Mesendoderm (in vitro differentiated cells): ENCODE results near the gene ZNF330.

Experiments used
- DNase-seq: peaks from one replicate; pipeline ENCODE4 v3.0.0; 2013
- H2AK5ac ChIP-seq: 2 replicates; pipeline ENCODE4 v1.6.1; 2013; ENCODE audit warnings: low read length, inconsistent platforms
- H2BK120ac ChIP-seq: 2 replicates; pipeline ENCODE4 v1.6.1; 2013; ENCODE audit warnings: low read depth, mild to moderate bottlenecking, low read length, moderate library complexity, mixed read lengths
- H2BK15ac ChIP-seq: replicated peaks from 2 replicates; pipeline ENCODE4 v1.6.1; 2013; ENCODE audit warnings: low read depth, mild to moderate bottlenecking, moderate library complexity
- H2BK5ac ChIP-seq: 2 replicates; pipeline ENCODE4 v1.6.1; 2013; ENCODE audit warnings: low read length, inconsistent platforms
- H3K18ac ChIP-seq: 2 replicates; pipeline ENCODE4 v1.6.1; 2013; ENCODE audit warnings: mild to moderate bottlenecking, low read length, mixed read lengths
- H3K23ac ChIP-seq: one replicate; pipeline ENCODE4 v1.6.1; 2013; ENCODE audit warnings: low read length
- H3K27ac ChIP-seq: 2 replicates; pipeline ENCODE4 v1.5.1; 2013; ENCODE audit warnings: low read depth, mild to moderate bottlenecking, inconsistent platforms, low read length, moderate library complexity
- H3K27me3 ChIP-seq: 2 replicates; pipeline ENCODE4 v1.6.1; 2013; ENCODE audit warnings: low read length, control low read depth, mild to moderate bottlenecking, inconsistent platforms; ENCODE audit not compliant: insufficient read depth, poor library complexity
- H3K36me3 ChIP-seq: 2 replicates; pipeline ENCODE4 v1.6.1; 2013; ENCODE audit warnings: low read length, inconsistent platforms; ENCODE audit not compliant: control insufficient read depth, insufficient read depth
- H3K4ac ChIP-seq: one replicate; pipeline ENCODE4 v1.6.1; 2013; ENCODE audit warnings: low read depth, mild to moderate bottlenecking, low read length, moderate library complexity
- H3K4me1 ChIP-seq: 2 replicates; pipeline ENCODE4 v1.6.1; 2013; ENCODE audit warnings: low read depth, low read length, inconsistent platforms; ENCODE audit not compliant: control insufficient read depth
- H3K4me2 ChIP-seq: 2 replicates; pipeline ENCODE4 v1.6.1; 2013; ENCODE audit warnings: low read length
- H3K4me3 ChIP-seq: 2 replicates; pipeline ENCODE4 v1.5.1; 2013; ENCODE audit warnings: mild to moderate bottlenecking, low read length
- H3K56ac ChIP-seq: one replicate; pipeline ENCODE4 v1.6.1; 2013; ENCODE audit warnings: low read length
- H3K79me1 ChIP-seq: 2 replicates; pipeline ENCODE4 v1.6.1; 2013; ENCODE audit warnings: low read length, inconsistent platforms
- H3K79me2 ChIP-seq: 2 replicates; pipeline ENCODE4 v1.6.1; 2013; ENCODE audit warnings: mild to moderate bottlenecking, low read length; ENCODE audit not compliant: control insufficient read depth, insufficient read depth
- H3K9ac ChIP-seq: 2 replicates; pipeline ENCODE4 v1.6.1; 2013; ENCODE audit warnings: low read length, inconsistent platforms
- H4K5ac ChIP-seq: one replicate; pipeline ENCODE4 v1.6.1; 2013; ENCODE audit warnings: low read length
- H4K8ac ChIP-seq: one replicate; pipeline ENCODE4 v1.6.1; 2013; ENCODE audit warnings: low read depth, mild to moderate bottlenecking, control low read depth, low read length, moderate library complexity
- WGBS: extraction: QIAGEN DNeasy Blood & Tissue Kit; methylation state at CpG from one replicate; pipeline ENCODE4 v1.1.7; 2013; ENCODE audit warnings: low lambda C conversion rate, missing lambda C conversion rate; ENCODE audit not compliant: insufficient coverage; ENCODE audit errors: extremely low coverage; 5-methylcytosine and 5-hydroxymethylcytosine counted together

The ZNF330 gene

DNA sequence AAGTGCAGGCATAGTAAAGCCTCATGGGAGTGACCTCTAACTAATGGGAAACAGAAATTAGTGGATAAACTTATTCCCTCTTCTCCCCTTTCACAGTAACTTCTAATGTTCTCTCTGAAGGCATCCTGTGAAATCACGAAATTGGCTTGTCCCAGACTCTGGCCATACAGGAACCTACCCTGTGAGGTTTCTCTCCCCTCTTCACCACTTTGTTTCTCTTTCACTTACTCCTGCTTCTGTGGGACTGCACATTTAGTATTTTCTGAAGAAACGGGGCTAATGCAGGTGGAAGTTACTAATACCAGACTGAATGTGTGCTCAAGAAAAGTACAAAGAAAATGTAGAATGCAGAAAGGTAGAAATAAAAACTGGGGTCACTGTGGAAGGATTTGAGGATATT, 20.0 kb downstream of the ZNF330 start:
- Histone ChIP-seq H3K27me3 (no peaks in the 10 kb centered on the region), H3K4me1 (no peaks in the 10 kb centered on the region), H4K8ac (no peak overlapping the region), H3K18ac (no peak overlapping the region), H3K4me3 (no peak overlapping the region), H2BK5ac (no peak overlapping the region), H3K79me1 (no peaks in the 10 kb centered on the region), H2BK15ac (no peak overlapping the region), H3K56ac (no peak overlapping the region), H3K4me2 (no peak overlapping the region), H3K23ac (no peak overlapping the region), H2AK5ac (no peak overlapping the region), H4K5ac (no peak overlapping the region), H3K79me2 (no peaks in the 10 kb centered on the region), H3K9ac (no peak overlapping the region), H3K27ac (no peak overlapping the region), H2BK120ac (no peak overlapping the region), H3K36me3 (no peaks in the 10 kb centered on the region), H3K4ac (no peak overlapping the region)
- no CpG with 5 or more reads among the region's 2 CpGs for WGBS
- DNase-seq: no peak

GRCh38 chr4:141241986-141242385, 21.3 kb downstream of the ZNF330 start:
- no peak overlapping the region for H4K5ac ChIP-seq
- H2BK120ac ChIP-seq: no peak overlapping the region
- no peaks in the 10 kb centered on the region for H3K27me3 ChIP-seq
- H3K79me1 ChIP-seq: no peaks in the 10 kb centered on the region
- no peak overlapping the region for H2AK5ac ChIP-seq
- H3K4ac ChIP-seq: no peak overlapping the region
- DNase-seq: no peak
- H3K79me2 ChIP-seq: no peaks in the 10 kb centered on the region
- H3K4me1 ChIP-seq: no peaks in the 10 kb centered on the region
- H3K18ac ChIP-seq: no peak overlapping the region
- H3K56ac ChIP-seq: no peak overlapping the region
- H3K27ac ChIP-seq: no peak overlapping the region
- no peak overlapping the region for H3K23ac ChIP-seq
- no peak overlapping the region for H4K8ac ChIP-seq
- H3K9ac ChIP-seq: no peak overlapping the region
- no peak overlapping the region for H3K4me3 ChIP-seq
- no peak overlapping the region for H2BK5ac ChIP-seq
- no peak overlapping the region for H2BK15ac ChIP-seq
- WGBS: no CpG with 5 or more reads among the region's 1 CpG
- no peak overlapping the region for H3K4me2 ChIP-seq
- H3K36me3 ChIP-seq: no peaks in the 10 kb centered on the region

DNA sequence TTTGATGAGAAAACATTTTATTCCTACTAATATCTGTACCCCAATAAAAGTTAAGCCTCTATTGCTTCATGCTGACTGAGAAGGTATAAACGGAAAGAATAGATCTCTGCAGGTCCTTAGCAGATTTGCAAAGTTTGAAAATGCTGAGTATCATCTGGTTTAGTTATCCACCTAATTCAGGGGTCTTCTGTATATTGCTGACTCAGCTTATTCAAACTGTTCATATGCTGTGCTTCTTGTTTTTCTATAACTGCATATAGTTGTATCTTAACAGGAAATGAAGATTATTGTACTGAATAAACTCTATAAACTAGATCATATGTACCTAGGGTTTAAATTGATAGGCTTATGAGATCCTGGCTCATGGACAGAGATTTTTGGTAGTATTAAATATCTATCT, 23.7 kb downstream of the ZNF330 start:
- no peaks in the 10 kb centered on the region for H3K79me1 ChIP-seq
- H3K56ac ChIP-seq: no peak overlapping the region
- no peak overlapping the region for H3K4me2 ChIP-seq
- no peak overlapping the region for H3K4ac ChIP-seq
- H3K4me3 ChIP-seq: no peak overlapping the region
- no peak overlapping the region for H4K8ac ChIP-seq
- no peak overlapping the region for H4K5ac ChIP-seq
- no peak overlapping the region for H2BK5ac ChIP-seq
- no peaks in the 10 kb centered on the region for H3K27me3 ChIP-seq
- H3K36me3 ChIP-seq: no peaks in the 10 kb centered on the region
- WGBS: no CpG with 5 or more reads among the region's 1 CpG
- no peaks in the 10 kb centered on the region for H3K79me2 ChIP-seq
- no peak overlapping the region for H2BK120ac ChIP-seq
- no peak overlapping the region for H2BK15ac ChIP-seq
- no peak overlapping the region for H3K27ac ChIP-seq
- H3K4me1 ChIP-seq: no peaks in the 10 kb centered on the region
- no peak overlapping the region for H2AK5ac ChIP-seq
- H3K18ac ChIP-seq: no peak overlapping the region
- H3K23ac ChIP-seq: no peak overlapping the region
- no peak overlapping the region for H3K9ac ChIP-seq
- no peak for DNase-seq

DNA sequence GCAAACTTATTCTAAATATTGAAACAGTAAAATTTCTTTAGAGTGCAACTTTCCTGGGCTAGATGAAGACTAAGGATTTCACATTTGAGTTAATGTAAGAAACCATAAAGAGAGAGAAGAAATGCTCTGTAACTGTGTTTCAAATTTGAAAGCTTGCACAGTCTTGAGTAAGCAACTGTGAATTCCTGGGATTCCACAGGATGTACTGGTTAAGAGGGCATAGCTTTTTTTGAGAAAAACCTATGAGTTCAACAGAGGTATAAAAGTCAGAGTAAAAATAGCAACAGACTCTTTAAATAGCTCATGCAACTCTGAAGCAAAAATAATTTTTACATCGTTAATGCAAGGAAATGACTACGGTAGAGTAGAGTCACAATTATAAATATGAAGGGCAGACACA, 25.5 kb downstream of the ZNF330 start:
- Histone ChIP-seq H3K4me3 (no peak overlapping the region), H2BK5ac (no peak overlapping the region), H3K27me3 (no peaks in the 10 kb centered on the region), H3K4me1 (no peaks in the 10 kb centered on the region), H4K5ac (no peak overlapping the region), H3K36me3 (no peaks in the 10 kb centered on the region), H3K9ac (no peak overlapping the region), H3K18ac (no peak overlapping the region), H2AK5ac (no peak overlapping the region), H3K56ac (no peak overlapping the region), H3K27ac (no peak overlapping the region), H3K4me2 (no peak overlapping the region), H3K79me1 (no peaks in the 10 kb centered on the region), H3K79me2 (no peaks in the 10 kb centered on the region), H2BK15ac (no peak overlapping the region), H3K4ac (no peak overlapping the region), H4K8ac (no peak overlapping the region), H2BK120ac (no peak overlapping the region), H3K23ac (no peak overlapping the region)
- peak; percentile 56 for DNase-seq
- WGBS: no CpG with 5 or more reads among the region's 2 CpGs

- Histone ChIP-seq H3K4me2 (no peak overlapping the region), H3K4me3 (no peak overlapping the region), H3K27me3 (no peaks in the 10 kb centered on the region), H3K23ac (no peak overlapping the region), H2BK120ac (no peak overlapping the region), H3K4ac (no peak overlapping the region), H3K36me3 (no peaks in the 10 kb centered on the region), H3K79me2 (no peaks in the 10 kb centered on the region), H3K56ac (no peak overlapping the region), H3K18ac (no peak overlapping the region), H2BK5ac (no peak overlapping the region), H3K79me1 (no peaks in the 10 kb centered on the region), H2BK15ac (no peak overlapping the region), H3K4me1 (no peaks in the 10 kb centered on the region), H3K27ac (no peak overlapping the region), H3K9ac (no peak overlapping the region), H2AK5ac (no peak overlapping the region), H4K8ac (no peak overlapping the region), H4K5ac (no peak overlapping the region)
- WGBS: no CpG with 5 or more reads among the region's 2 CpGs
- DNase-seq: peak; percentile 21
These were observed 26.2 kb downstream of the ZNF330 start for GRCh38 chr4:141246683-141247429.

DNA sequence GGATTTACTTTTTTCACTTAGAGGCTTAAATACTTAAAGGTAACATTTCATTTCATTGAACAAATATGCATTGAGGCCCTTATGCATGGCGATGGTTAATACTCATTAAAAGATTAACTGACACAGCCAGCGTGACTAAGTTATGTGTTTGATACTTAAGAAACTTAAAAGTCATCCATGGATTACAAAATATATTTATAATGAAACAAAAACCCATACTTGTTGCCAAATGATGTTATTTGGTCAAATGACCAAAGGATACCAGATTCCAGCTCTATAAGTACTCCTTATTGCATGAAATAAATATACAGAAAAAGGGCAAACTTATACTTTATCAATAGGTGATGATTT, 26.7 kb downstream of the ZNF330 start:
- Histone ChIP-seq H3K27ac (no peak overlapping the region), H2BK15ac (no peak overlapping the region), H3K79me2 (no peaks in the 10 kb centered on the region), H3K4me3 (no peak overlapping the region), H4K5ac (no peak overlapping the region), H3K27me3 (no peaks in the 10 kb centered on the region), H3K9ac (no peak overlapping the region), H2AK5ac (no peak overlapping the region), H2BK120ac (no peak overlapping the region), H2BK5ac (no peak overlapping the region), H3K4ac (no peak overlapping the region), H3K36me3 (no peaks in the 10 kb centered on the region), H3K4me2 (no peak overlapping the region), H4K8ac (no peak overlapping the region), H3K23ac (no peak overlapping the region), H3K4me1 (no peaks in the 10 kb centered on the region), H3K56ac (no peak overlapping the region), H3K18ac (no peak overlapping the region), H3K79me1 (no peaks in the 10 kb centered on the region)
- DNase-seq: no peak
- WGBS: no CpG with 5 or more reads among the region's 2 CpGs
